Pancreas (tissue), 10 donors: ENCODE results near the gene STPG3. TPM values are rescaled to one million over a fixed set of nuclear protein-coding genes. Genes with fewer than 3 reads are reported as not detected.
A peak's percentile ranks its signal among the peaks of the same experiment; 100 is the strongest.

Experiments used
- ATAC-seq, 4 donors: fragments of 200-7000 bp; cut with Tn5 transposase; one replicate each; pipeline versions ENCODE4 v1.8.0 to v1.9.1; 2020; ENCODE audit warnings: mild to moderate bottlenecking in 4 of 4, moderate library complexity in 4 of 4
- DNase-seq, 6 donors: peaks; one replicate each; pipeline ENCODE4 v3.0.0-alpha.2; 2020
- FAIRE-seq: peaks from 2 replicates; lab custom pipeline; 2012; peaks lifted over from hg19 to GRCh38; lab: Jason Lieb, UNC
- H3K27ac ChIP-seq, 4 donors: fragments of 200-600 bp; sonication (generic); 1 replicate in 3 of 4; 2 replicates in 1 of 4; pipeline versions ENCODE4 v1.5.0 to v1.8.0; 2020
- H3K27me3 ChIP-seq, 4 donors: fragments of 200-600 bp; one replicate each; pipeline ENCODE4 v1.8.0; 2021
- H3K36me3 ChIP-seq, 3 donors: fragments of 200-600 bp; sonication (generic) in 1 of 3; one replicate each; pipeline versions ENCODE4 v1.5.0 to v1.8.0; 2020 to 2021
- H3K4me1 ChIP-seq, 3 donors: fragments of 200-600 bp; one replicate each; pipeline ENCODE4 v1.8.0; 2021
- H3K4me3 ChIP-seq, 4 donors: fragments of 200-600 bp; sonication (generic) in 2 of 4; one replicate each; pipeline versions ENCODE4 v1.5.0 to v1.8.0; 2020 to 2021
- H3K9me3 ChIP-seq, 4 donors: fragments of 200-600 bp; one replicate each; pipeline ENCODE4 v1.8.0; 2021
- CTCF ChIP-seq, 4 donors: fragments of 200-600 bp; sonication (generic) in 3 of 4; IDR thresholded peaks; one replicate each; pipeline versions ENCODE4 v1.5.0 to v1.8.0; 2021; ENCODE audit warnings: antibody characterized with exemption in 4 of 4
- WGBS, 2 donors: extraction: QIAGEN DNeasy Blood & Tissue Kit; methylation state at CpG; one replicate each; pipeline ENCODE4 v1.1.7; 2013; 5-methylcytosine and 5-hydroxymethylcytosine counted together
- intact Hi-C, 3 donors: fragments of 100-400 bp; cut with DNase I; formaldehyde crosslinking; loops; one replicate each; pipeline versions ENCODE4 v1.11.1 to v1.14.2; 2022
- polyA plus RNA-seq, 2 donors: library from polyadenylated mRNA; stranded (reverse); fragments of 200-250 nt; gene quantifications; one replicate each; pipeline ENCODE4 v1.2.3, GENCODE V29; 2013
- total RNA-seq, 6 donors: library from RNA; stranded (reverse); fragmentation: NEBNext Ultra II Directional in 4 of 6; extraction: Animal tissue kit (Norgen Biotek cat#: 25700) in 4 of 6; gene quantifications; one replicate each; pipeline versions ENCODE4 v1.2.1 to v1.2.4, GENCODE V29; 2021 to 2023
- donor health status: healthy with polysubstance abuse.
- donor health status: DM: no; HTN: no; CAD: no; lungs with moderate emphysema.
- donor health status: DM: no; HTN: no; CAD: no.
- donor health status: control.
- donor health status: control.
- donor health status: Bipolar disorder and iron deficiency.
- donor health status: DM: yes; HTN: yes; CAD: no.
- donor health status: DM: no; HTN: no; CAD: no.
- donor health status: DM: no; HTN: no; CAD: no.
- donor health status: DM: yes; HTN: yes; CAD: no.

The STPG3 gene
- not detected for total RNA-seq
- polyA plus RNA-seq: under 1 TPM in 1 of 2 donors, not detected in 1; 0.23 TPM

- no peak for TF ChIP-seq CTCF (IDR thresholded peaks at IDR 0.05)
- Histone ChIP-seq H3K4me1 (peaks cover 1 to 9% (median 2%) of the 10 kb centered on the region in 3 donors), H3K4me3 (no peak within 1 kb of the TSS), H3K36me3 (no peaks in the 10 kb centered on the region), H3K9me3 (no peaks in the 10 kb centered on the region), H3K27me3 (no peaks in the 10 kb centered on the region), H3K27ac (no peak within 1 kb of the TSS)
- DNase-seq: no peak
- no peak for FAIRE-seq
- no peak for ATAC-seq
- WGBS, 2 donors: 76 to 84% methylated on average over 4 of the region's 4 CpGs
- intact Hi-C loops: no loop called here
These were observed at the start of gene STPG3 for GRCh38 chr9:137251194-137251461. Gene STPG3 (plus strand): TSS chr9:137251286. CDS start chr9:137251287, 1 bp downstream.

GRCh38 chr9:137202966-137203365, 48.1 kb upstream of the STPG3 start:
- intact Hi-C loops: no loop called here
- no peak for FAIRE-seq
- Histone ChIP-seq H3K27ac (no peak overlapping the region), H3K4me1 (peaks cover 19 to 38% (median 22%) of the 10 kb centered on the region in 3 donors), H3K4me3 (no peak overlapping the region), H3K9me3 (no peaks in the 10 kb centered on the region), H3K27me3 (no peaks in the 10 kb centered on the region), H3K36me3 (no peaks in the 10 kb centered on the region)
- WGBS, 2 donors: 77% methylated on average over 8 of the region's 8 CpGs
- ATAC-seq: no peak
- TF ChIP-seq CTCF (IDR thresholded peaks at IDR 0.05): no peak
- no peak for DNase-seq

GRCh38 chr9:137204731-137205125, 46.4 kb upstream of the STPG3 start:
- H3K27me3 ChIP-seq: no peaks in the 10 kb centered on the region
- no peak for FAIRE-seq
- no peak for ATAC-seq
- peaks cover 19 to 38% (median 22%) of the 10 kb centered on the region in 3 donors for H3K4me1 ChIP-seq
- 5 to 7% methylated on average over 21 of the region's 21 CpGs for WGBS, 2 donors
- intact Hi-C loops: no loop called here
- peak overlapping the region; percentile 65 to 97 (median 88) for H3K4me3 ChIP-seq
- no peaks in the 10 kb centered on the region for H3K36me3 ChIP-seq
- DNase-seq: peak in 2 of 6 donors; percentile 37 to 55
- TF ChIP-seq CTCF (IDR thresholded peaks at IDR 0.05): no peak
- no peaks in the 10 kb centered on the region for H3K9me3 ChIP-seq
- peak overlapping the region; percentile 74 to 88 (median 81) for H3K27ac ChIP-seq

- WGBS, 2 donors: 0% methylated on average over 60 to 98 of the region's 98 CpGs
- ATAC-seq (peak; percentile 57 to 78 (median 66)), FAIRE-seq (no peak), DNase-seq (peak; percentile 86 to 99 (median 92))
- Histone ChIP-seq H3K4me3 (peak within 1 kb of the TSS; percentile 65 to 97 (median 88)), H3K36me3 (no peaks in the 10 kb centered on the region), H3K9me3 (no peaks in the 10 kb centered on the region), H3K27me3 (no peaks in the 10 kb centered on the region), H3K4me1 (peaks cover 19 to 38% (median 22%) of the 10 kb centered on the region in 3 donors), H3K27ac (peak within 1 kb of the TSS; percentile 74 to 88 (median 81))
- TF ChIP-seq CTCF (IDR thresholded peaks at IDR 0.05): no peak
- intact Hi-C loops: no loop called here
These were observed 45.7 kb upstream of the STPG3 start, which contains the start of the genes NDOR1 and TMEM203 for GRCh38 chr9:137205126-137206069. Gene NDOR1 (plus strand): TSS chr9:137205700. CDS start chr9:137205778, 78 bp downstream. Gene TMEM203 (minus strand): TSS chr9:137205648. CDS start chr9:137205414, 234 bp downstream.
